Measurements from ENCODE around the gene PHLDB2.

PHLDB2 gene

GRCh38 chr3:111984636-111985298 is 125.7 kb downstream of the PHLDB2 start:
- in situ Hi-C loops (cut with MboI; ENCODE audit: low sequenced_read_pairs): no loop called here

- in situ Hi-C loops (cut with MboI; ENCODE audit: low sequenced_read_pairs): no loop called here
Observed at GRCh38 chr3:111986800-111987199, 127.7 kb downstream of the PHLDB2 start.

- in situ Hi-C loops (cut with MboI; ENCODE audit: low sequenced_read_pairs): no loop called here
Observed at GRCh38 chr3:111989061-111989678, 130.1 kb downstream of the PHLDB2 start.

- in situ Hi-C loops (cut with MboI; ENCODE audit: low sequenced_read_pairs): no loop called here
Observed at GRCh38 chr3:111993038-111993437, 134.0 kb downstream of the PHLDB2 start.

GRCh38 chr3:111998636-111999483 is 139.8 kb downstream of the PHLDB2 start, which contains the start of gene TAGLN3:
TSS of gene TAGLN3 (plus strand) at chr3:111998922. CDS start at chr3:111999423, 501 bp downstream.
- in situ Hi-C loops (cut with MboI; ENCODE audit: low sequenced_read_pairs): no loop called here

GRCh38 chr3:111999484-112000324 is 140.6 kb downstream of the PHLDB2 start:
- in situ Hi-C loops (cut with MboI; ENCODE audit: low sequenced_read_pairs): no loop called here

GRCh38 chr3:112000367-112000771 is 141.3 kb downstream of the PHLDB2 start:
- in situ Hi-C loops (cut with MboI; ENCODE audit: low sequenced_read_pairs): no loop called here

- in situ Hi-C loops (cut with MboI; ENCODE audit: low sequenced_read_pairs): no loop called here
Observed at GRCh38 chr3:112000966-112001365, 141.9 kb downstream of the PHLDB2 start.

GRCh38 chr3:112001526-112001925 is 142.5 kb downstream of the PHLDB2 start:
- in situ Hi-C loops (cut with MboI; ENCODE audit: low sequenced_read_pairs): no loop called here

GRCh38 chr3:112002096-112002971 is 143.3 kb downstream of the PHLDB2 start:
- in situ Hi-C loops (cut with MboI; ENCODE audit: low sequenced_read_pairs): no loop called here

GRCh38 chr3:112003321-112004080 is 144.4 kb downstream of the PHLDB2 start:
- in situ Hi-C loops (cut with MboI; ENCODE audit: low sequenced_read_pairs): no loop called here

GRCh38 chr3:112004187-112004586 is 145.1 kb downstream of the PHLDB2 start:
- in situ Hi-C loops (cut with MboI; ENCODE audit: low sequenced_read_pairs): no loop called here

- in situ Hi-C loops (cut with MboI; ENCODE audit: low sequenced_read_pairs): no loop called here
Observed at GRCh38 chr3:112004669-112005068, 145.6 kb downstream of the PHLDB2 start.

- in situ Hi-C loops (cut with MboI; ENCODE audit: low sequenced_read_pairs): no loop called here
Observed at GRCh38 chr3:112005091-112005672, 146.1 kb downstream of the PHLDB2 start.

GRCh38 chr3:112007633-112008032 is 148.6 kb downstream of the PHLDB2 start:
- in situ Hi-C loops (cut with MboI; ENCODE audit: low sequenced_read_pairs): no loop called here

- in situ Hi-C loops (cut with MboI; ENCODE audit: low sequenced_read_pairs): no loop called here
Observed at GRCh38 chr3:112009670-112010069, 150.6 kb downstream of the PHLDB2 start.

- in situ Hi-C loops (cut with MboI; ENCODE audit: low sequenced_read_pairs): no loop called here
Observed at GRCh38 chr3:112010636-112011035, 151.6 kb downstream of the PHLDB2 start.

- in situ Hi-C loops (cut with MboI; ENCODE audit: low sequenced_read_pairs): no loop called here
Observed at GRCh38 chr3:112011376-112011940, 152.4 kb downstream of the PHLDB2 start.

All from HL-60/S4 treated with retinoic acid at 250 ng/mL for 4 days and 3 days (cell line).